IPS DF 4.7 (cell line): ENCODE results near the gene MGMT.

Experiments
- DNase-seq: peaks from one replicate; pipeline ENCODE4 v3.0.0-alpha.2; 2013; ENCODE audit warnings: low spot score; ENCODE audit errors: extremely low read depth

The MGMT gene

DNA sequence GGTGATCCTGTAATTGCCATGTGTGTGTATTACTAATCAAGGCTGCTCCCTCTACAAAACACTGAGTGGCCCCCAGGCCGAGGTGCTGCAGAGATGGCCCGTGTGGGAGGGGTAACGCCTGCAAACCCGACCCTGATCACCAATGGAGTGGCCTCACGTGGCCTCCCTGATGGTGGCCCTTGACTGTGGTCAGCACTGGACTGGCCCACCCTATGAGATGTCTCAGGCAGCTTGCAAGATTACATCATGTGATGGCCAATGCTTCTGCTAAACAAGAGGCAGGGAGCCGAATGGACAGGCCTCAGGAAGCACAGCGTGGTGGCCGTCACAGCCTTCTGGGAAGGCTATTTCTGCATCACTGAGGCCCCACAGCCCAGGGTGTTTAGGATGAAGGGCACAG, 186.4 kb downstream of the MGMT start:
- DNase-seq, result no peak

DNA sequence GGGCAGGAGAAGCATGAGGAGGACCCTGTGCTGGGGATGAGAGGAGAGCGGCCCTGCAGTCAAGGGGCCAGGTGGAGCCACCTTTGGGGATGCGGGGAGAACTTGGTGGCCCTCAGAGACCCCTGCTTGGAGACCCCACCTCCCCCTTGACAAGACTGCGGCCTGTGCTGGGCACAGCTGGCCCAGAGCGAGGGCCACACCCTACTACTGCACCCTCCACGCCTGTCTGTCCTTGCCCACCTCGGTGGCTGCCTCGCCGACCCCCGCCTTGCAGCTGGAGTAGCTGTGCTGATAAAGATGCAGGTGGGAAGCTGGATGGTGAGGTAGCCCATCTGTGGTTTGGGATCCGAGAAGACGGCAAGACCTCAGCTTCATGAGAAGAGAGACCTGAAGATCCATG, 186.8 kb downstream of the MGMT start:
- DNase-seq, result no peak

DNA sequence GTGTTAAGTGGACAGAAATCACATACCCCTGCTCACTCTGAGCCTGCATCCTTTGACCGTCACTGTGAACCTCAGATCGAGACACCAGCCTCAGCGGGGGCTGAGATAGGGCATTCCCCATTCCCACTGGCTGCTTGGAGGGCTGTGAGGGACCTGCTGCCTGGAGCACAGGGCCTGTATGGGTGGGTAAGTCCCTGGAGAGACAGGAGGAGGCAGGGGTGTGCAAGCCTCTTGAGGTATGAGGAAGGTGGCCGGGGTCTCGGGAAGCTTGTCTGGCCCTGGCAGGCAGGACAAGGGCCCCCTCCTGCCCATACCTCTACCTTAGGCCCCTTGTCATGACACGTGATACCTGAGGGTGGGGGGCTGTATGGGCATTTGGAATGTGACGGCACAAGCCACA, 187.4 kb downstream of the MGMT start:
- DNase-seq, result no peak

DNA sequence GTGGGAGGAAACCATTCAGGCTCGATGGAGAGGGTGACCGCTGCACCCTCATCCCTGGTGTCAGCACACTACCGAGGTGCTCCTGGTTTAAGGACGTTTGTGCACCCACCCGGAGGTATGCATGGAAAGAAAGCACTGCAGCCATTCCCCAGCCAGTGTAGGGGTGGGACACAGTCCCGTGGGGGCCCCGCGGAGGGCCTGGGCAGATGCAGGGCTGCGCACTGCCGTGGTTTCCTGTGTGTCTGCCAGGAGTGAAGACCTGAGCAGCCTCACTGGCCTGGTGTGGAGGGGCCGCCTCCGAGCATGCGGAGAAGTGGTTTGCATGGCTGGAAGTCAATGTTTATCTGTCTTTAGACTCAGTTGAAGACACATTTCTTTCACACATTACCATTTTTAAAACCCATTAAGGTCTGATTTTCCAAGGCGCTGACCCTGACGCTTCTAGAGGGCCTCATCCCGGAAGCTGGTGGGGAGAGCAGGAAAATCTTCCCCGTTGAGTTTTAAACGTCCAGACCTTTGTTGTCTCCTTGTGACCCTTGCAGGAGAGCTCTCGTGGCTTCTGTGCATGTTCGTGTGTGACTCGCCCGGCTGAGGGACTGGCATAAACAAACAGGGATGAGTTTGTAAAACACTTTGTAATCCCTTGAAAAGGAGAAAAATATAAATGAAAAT, 188.1 kb downstream of the MGMT start:
- no peak for DNase-seq

DNA sequence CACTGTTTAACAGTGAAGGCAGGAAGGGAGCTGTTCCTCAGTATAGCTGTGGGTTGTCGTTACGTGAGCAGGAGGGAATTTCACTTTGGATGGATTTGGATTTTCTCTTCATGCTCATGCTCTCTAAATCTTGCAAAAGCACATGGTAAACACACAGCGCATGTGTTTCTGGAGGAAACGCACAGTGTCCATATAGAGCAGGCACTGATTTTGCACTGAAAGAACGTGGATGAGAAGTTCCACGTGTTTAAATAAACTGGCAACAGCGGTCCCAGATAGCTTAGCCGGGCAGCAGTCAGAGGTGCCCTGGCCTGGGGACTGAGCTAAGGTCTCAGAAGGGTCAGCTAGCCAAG, 188.6 kb downstream of the MGMT start:
- DNase-seq, result no peak

DNA sequence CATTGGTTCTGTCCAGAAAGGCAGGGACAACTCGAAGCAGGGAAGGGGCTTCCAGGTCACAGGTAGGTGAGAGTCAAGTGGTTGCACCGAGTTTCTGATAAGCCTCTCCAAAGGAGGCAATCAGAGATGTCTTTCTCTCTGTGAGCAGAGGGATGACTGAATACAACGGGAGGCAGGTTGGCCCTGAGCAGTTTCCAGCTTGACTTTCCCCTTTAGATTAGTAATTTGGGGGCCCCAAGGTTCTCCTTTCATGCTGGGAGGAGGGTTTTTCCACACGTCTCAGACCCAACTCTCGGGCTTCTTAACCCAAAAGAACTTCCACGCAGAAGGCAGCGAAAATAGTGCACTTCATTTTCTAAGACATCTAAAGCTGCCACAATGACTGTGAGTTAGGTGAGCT, 189.6 kb downstream of the MGMT start:
- DNase-seq, result no peak

DNA sequence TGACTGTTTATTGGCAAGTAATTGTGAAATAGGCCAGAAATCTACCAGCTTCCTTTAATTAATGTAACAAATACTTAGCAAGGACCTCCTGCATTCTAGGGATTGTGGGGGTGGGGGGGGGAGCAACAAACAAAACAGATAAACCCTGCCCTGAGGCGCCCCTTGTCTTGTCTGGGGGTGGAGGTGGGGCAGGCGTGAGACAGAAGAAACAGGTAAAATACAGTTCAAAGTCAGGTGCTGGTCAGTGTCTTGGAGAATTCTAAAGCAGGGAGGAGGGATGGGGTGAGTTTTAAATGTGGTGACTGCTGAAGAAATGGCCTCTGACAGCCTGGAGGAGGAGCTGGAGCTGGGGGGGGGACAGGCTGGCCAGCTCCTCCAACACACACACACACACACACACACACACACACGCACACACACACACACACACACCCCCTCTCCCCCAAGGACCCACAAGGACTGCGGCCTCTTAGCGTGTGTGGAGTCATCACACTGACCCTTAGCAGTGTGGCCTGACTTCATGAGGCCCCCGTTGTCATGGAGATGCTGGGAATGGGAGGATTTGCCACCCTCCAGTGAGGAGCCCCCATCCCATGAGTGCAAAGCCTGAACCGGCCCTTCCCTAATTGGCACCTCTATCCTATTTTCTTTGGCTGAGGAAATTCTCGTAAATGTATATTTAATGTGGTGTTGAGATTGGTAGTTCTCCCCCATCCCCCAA, 190.4 kb downstream of the MGMT start:
- DNase-seq, result no peak

DNA sequence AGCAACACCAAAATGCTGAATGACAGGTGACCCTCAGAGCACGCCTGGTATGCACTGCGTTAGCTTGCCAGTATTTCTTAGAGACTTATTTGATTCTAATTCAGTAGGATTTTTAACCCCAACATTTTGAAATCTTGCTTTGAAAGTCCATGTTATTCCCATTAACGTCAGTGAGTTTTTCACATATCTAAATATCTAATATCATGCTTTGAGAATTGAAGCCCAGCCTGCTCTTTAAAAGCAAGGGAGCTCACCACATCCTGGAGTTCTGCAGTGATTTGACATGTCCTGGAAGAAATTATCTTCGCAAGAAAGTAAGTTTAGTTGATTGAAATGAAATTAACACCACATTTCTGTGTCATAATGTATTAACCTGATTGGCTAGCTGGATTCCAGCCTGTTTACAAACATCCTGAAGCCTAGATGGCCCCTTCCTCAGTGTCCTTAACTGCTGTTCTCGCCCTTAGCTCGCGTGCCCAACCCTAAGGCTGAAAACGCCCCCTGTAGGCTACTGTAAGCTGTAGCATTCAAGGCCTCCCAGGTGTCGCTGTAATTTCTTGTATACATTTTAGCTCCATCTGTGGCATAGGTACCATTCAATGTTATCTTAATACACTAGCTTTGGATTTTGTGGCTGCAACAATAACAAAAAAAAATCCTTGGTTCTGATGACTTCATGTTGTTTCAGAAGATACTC, 191.5 kb downstream of the MGMT start:
- no peak for DNase-seq

DNA sequence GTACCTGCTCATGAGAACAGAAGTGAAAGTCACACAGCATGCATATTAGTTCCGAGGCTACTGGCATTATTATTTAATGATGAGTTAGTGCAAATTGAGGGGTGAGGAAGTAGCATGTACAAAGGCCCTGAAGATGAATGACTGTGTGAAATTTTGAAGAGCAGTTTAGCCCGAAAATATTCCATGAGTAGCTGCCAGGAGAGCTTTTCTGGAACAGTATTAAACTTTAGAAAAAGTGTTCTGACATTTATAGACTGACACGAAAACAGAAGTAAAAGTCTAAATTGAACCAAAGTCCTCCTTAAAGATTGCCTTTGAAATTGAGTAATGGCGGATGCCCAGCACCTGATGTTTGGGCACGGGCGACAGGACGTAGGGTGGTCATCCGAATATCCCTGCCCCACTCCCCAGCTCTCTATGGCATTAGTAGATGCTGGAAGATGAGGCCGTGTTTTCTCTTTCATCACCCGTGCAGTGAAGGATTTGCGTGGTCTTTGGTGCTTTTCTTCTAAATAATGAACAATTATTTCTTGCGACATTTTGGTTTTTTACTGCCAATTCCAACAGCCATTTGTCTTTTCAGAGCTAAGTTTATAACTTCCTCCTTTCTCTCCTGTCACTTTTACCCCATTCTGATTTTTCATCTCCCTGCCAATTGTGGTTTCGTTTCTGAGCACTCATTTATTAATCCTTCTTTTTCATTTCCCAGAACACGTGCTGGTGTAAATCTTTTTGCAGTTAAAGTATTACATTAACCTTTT, 192.6 kb downstream of the MGMT start:
- DNase-seq, result no peak

DNA sequence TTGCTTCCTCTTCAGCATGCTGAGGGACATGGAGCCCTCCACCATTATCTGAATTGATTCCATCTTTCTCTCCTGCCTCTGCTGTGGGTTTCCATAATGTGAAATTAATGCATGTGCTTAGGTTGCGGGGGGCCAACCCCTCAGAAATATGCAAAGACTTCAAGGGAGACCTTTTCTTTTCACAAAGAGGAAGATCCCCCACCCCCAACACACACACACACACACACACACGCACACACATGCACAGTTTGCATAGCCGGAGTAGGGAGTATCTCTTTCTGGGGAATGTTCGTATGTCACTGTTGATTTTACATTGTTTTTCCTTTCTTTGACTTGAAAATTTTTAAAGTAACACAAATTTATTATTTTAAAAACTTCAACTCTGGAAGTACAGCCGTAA, 193.5 kb downstream of the MGMT start:
- no peak for DNase-seq

DNA sequence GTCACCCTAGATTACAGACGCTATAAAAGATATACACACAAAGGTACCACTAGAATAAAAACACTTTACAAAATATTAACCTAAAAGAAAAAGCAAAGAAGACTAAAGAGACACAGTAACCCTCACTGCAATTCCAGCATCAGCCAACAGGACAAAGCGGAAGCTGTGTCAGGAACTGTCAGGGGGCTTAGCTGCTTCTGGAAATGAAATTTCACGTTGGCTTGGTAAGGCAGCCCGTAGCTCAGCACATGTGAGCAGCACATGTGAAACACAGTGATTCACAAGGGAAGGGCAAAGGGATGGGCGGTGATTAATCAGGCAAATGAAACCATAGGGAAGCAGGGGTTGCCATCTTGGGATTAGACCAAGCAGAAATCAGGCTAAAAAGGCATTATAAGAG, 195.4 kb downstream of the MGMT start:
- no peak for DNase-seq

DNA sequence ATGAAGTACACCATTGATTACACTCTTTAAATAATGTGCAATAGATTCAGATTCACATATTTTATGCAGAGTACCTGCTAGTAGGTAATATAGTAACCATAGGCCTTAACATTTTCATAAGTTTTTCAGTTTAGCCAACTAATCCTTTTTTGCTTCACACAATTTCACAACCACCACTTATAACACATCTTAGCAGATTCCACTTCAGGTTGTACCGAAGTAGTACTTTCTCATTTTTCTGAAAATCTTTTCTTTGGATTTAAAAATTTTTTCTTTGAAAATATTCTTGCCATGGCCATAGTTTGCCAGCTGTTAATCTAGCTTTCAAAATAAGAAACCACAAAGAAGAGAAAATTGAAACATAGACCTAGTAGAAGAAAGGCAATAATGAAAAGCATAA, 203.1 kb downstream of the MGMT start:
- DNase-seq, result no peak

DNA sequence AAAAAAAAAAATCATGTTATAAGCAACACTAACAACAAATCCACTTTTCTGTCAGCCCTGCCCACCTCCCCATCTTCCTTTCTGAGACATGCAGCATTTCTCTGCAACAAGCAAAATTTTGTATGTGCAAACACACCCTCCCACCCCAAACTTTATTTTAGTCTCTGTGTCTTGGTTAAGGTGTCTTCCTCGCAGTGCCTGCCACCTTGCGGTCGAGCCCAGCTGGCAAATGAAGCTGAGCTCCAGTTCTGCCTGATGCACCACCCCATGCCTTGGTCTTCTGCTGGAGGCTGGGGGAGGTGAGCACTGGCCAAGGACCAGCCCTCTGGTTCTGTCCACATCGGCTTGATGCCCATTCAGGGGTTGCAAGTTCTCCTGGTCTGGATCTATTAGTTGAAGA, 206.3 kb downstream of the MGMT start:
- DNase-seq, result no peak

DNA sequence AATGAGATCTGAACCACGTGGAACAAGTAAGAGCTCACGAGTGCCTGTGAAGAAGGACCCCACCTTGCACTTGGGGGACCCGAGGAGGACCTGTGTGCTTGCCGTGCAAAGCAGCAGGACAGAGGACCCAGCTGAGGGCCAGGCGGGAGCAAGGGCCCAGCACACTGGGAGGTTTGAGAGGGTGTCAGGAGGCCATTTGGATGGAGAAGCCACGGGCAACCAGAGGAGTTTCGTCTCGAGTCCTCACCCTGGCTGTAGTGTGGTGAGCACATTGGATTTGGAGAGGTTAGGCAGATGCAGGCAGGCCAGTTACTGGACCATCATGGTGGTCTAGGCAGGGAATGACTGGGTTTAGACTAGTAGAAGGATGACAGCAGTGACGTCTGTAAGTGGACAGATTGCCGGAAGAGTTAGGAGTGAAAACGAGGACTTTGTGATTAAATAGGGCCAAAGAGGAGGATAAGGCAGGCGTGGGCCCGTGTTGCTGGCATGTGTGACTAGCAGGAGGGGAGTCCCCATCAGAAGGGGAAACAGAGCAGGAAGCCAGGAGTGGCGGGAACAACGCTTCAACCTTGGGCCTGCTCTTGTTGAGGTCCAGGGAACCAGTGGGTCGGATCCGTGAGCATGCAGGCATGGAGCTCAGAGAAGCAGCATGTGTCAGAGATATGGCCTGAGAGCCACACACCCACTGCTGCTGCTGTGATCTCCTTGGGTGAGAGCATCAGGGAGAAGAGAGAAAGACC, 208.2 kb downstream of the MGMT start:
- no peak for DNase-seq

DNA sequence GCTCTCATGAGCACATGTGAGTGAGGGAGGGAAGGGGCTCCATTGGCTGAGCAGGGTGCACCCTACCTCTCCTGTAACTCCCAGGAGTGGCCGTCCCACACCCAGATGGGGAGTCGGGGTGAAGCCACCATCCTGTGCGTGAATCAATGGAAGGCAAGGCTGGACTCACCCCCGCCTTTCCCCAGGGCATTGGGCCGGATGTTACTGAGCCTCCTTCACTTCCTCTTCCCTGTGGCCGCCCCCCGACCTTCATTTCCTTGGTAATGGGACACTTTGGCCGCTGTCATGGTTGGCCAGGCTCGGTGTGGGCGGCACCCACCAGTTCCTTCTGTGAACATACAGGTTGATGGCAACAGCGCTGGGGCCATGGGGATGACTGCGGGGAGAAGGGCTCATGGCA, 209.0 kb downstream of the MGMT start:
- DNase-seq, result no peak

DNA sequence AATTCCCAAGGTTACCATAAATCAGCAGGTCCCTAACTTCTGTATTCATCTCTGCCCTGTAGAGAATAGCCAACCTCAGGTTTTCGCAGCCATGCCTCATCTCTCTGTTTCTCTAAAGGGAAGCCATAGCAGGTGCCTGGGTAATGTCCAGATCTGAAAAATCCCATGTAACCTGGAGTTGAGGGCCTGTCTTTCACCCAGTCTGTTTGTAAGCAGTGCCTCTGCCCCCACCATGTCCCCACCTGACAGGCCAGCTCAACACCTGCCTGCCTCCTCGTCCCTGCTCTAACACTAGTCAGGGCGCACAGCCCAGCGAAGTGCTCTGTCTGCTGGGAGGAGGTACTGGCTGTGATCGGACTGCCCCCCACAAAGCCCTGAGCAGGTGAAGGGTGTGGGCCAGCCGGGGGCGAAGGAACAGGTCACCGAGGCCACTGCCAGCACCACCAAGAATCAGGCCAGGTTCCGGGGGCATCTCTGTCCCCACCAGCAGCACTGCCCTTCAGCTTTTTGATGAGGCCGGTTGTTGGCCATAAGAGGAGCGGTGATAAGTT, 210.4 kb downstream of the MGMT start:
- no peak for DNase-seq

DNA sequence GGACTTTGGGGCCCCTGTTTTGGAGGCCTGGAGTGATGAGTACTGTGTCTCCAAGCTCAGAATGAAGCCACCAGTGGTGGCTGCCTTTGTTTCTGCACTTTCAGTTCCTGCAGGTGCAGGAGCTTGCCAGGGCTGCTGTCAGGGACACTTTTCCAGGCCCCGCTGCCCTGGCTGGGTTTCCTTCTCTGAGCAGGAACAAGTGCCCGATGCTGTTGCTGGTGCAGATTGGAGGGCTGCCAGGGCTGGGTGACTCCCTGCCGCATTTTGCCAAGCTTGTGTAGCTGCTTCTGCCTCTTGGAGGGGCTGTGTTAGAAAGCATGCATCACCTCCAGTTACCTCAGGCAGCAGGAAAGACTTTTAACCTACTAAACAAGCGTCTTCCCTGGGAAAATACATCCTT, 211.1 kb downstream of the MGMT start:
- DNase-seq, result no peak

DNA sequence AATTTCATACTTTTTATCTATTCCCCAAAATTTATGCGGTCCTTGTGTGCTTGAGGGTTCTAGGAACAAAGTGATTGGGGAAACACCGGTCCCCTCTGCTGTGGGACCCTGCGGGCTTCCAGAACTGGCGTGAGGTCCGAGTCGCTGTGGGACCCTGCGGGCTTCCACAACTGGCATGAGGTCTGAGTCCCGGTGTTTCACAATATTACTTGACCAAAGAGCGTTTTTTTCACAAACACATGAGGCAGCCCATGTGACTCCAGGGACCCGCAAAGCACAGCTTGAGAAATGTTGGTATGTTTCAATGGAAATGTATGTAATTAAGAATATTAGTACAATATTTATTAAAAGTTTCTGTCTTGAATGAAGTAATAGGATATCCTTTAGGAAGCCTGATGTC, 212.2 kb downstream of the MGMT start:
- no peak for DNase-seq

DNA sequence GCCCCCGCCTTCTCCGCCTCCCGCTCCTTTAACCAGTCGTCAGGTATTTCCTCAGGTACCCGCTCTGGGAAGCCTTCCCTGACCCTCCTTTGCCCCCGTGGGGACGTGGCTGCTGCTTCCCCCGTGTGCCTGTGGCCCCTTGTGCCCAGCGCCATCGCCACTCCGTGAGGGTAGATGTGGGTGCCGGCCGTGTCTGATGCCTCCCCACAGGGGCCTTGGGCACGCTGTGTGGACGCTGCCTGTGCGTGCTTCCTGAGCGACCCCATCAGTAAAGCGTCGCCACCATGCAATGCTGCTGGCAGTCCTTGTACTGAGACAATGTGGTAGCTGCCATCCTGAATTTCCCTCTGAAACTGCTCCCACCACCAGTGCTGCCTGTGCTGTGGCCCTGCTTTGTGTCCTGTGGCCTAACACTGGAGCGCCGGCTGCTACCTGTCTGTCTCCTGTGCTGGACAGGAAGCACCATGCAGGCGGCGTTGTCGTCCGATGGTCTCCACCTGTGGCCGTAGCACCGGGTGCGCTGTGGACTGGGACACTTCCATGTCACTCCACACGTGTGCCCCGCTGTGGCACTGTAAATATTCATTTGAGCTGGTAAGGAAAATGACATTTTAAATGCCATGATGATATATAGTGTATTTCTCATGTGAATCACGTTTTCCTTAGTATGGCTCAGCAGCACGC, 213.8 kb downstream of the MGMT start:
- no peak for DNase-seq

DNA sequence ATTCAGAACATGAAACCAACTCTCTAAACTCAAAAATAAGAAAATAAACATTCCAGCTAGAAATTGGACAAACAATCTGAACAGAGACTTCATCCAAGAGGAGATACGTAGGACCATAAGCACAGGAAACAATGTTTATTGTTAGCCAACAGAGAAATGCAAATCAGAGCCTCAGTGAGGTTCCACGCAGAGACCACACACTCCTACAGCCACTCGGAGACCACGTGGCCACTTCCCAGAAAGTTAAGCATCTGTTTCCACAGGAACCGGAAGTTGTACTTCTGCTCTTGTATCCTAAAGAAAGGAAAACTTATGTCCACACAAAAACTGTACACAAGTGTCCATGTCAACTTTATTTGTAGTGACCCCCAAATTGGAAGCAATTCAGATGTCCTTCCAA, 214.8 kb downstream of the MGMT start:
- DNase-seq, result no peak

DNA sequence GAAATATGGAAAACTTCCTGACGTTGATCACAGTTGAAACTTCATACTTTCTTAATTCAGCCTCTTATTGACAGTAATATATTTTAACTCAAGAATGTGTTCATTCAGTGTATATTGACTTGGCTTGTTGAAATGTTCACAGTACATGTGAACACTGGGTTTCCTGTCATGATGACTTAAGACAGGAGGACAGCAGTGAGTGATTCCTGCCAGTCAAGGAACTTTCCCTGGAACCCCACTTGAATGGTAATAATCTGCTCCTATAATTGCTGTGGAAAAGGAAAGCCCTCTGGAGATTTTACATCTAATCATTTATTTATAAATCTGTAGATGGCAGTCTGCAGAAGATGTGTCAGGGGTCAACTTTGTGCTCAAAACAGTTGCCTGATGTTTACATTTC, 216.5 kb downstream of the MGMT start:
- no peak for DNase-seq
